HCEC 1CT (cell line): ENCODE measurements around the gene TMEM38A.
A peak's percentile ranks its signal among the peaks of the same experiment; 100 is the strongest.
"Not testable (repeated sequence)": the region's sequence is repeated elsewhere in the genome, so short reads cannot be mapped to it uniquely, and the experiment has no call there.

Experiments
- DNase-seq: peaks from one replicate; pipeline ENCODE4 v3.0.0-alpha.2; 2017

TMEM38A gene

GRCh38 chr19:16678498-16678897, 17.6 kb downstream of the TMEM38A start:
- peak; percentile 24 for DNase-seq

DNA sequence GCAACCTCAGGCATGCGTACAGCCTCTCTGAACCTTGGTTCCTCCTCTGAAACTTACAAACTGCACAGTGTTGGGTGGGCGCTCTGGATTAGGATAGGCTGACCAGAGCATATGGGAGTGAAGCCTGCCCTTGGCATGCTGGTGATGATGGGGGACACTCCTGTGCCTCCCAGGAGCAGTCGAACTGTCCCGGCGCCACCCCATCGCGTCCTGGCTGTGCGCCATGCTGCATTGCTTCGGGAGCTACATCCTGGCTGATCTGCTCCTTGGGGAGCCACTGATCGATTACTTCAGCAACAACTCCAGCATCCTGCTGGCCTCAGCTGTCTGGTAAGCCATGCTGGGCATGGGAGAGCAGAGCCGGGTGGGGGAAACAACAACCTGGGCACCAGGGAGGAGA, 18.9 kb downstream of the TMEM38A start:
- no peak for DNase-seq

DNA sequence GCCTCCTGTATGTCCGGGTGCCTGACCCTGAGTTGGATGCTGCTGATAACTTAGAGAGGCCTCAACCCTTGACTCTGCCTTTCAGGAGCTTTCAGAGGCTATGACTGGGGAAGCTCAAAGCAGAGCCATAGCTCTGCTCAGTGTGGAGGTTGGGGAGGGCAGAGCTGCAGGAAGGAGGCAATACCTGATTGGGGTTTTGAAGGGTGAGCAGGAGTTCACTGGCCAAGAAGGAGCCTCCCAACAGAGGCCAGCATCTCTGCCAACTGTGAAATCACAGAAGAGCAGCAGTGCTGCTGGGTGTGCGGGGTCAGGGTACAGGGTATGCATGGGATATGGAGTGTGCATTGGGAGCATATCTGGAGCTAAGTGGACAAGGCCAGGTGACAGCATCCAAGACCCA, 21.6 kb downstream of the TMEM38A start:
- no peak for DNase-seq

DNA sequence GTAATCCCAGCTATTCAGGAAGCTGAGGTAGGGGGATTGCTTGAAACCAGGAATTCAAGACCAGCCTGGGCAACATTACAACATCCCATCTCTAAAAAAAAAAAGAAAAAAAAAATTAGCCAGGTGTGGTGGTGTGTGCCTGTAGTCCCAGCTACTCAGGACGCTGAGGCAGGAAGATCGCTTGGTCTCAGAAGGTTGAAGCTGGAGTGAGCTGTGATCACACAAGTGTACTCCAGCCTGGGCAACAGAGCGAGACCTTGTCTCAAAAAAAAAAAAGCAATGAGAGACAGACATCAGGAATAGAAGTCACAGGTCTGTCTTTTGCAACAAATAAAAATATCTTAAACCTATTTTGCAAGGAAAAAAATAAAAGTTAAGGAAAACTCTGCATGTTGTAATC, 23.3 kb downstream of the TMEM38A start:
- no peak for DNase-seq

GRCh38 chr19:16688084-16688483, 27.1 kb downstream of the TMEM38A start:
- DNase-seq, result no peak

GRCh38 chr19:16698914-16699313, 38.0 kb downstream of the TMEM38A start:
- no peak for DNase-seq

DNA sequence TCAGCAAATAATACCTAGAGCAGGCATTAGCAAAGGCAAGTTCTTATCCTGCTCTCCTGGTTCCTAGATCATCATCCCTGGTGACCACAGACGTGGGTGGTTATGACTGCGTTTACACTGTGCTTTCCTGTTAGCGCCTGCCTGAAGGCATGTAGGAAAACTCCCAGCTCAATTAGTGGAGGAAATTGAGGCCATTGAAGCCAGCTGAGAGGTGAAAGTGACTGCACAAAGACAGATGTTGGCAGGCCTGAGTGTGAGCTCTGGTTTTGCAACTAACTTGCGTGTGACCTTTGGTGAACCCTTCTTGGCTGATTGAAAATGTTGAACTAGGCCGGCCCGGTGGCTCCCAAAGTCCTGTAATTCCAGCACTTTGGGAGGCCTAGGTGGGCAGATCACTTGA, 41.2 kb downstream of the TMEM38A start:
- peak; percentile 71 for DNase-seq

GRCh38 chr19:16703677-16704076, 42.7 kb downstream of the TMEM38A start:
- no peak for DNase-seq

- DNase-seq, result not testable (repeated sequence)
Observed at GRCh38 chr19:16710870-16711269, 49.9 kb downstream of the TMEM38A start.

GRCh38 chr19:16712295-16712694, 51.4 kb downstream of the TMEM38A start:
- not testable (repeated sequence) for DNase-seq

GRCh38 chr19:16714702-16715287, 53.9 kb downstream of the TMEM38A start:
- DNase-seq, result peak; percentile 45

DNA sequence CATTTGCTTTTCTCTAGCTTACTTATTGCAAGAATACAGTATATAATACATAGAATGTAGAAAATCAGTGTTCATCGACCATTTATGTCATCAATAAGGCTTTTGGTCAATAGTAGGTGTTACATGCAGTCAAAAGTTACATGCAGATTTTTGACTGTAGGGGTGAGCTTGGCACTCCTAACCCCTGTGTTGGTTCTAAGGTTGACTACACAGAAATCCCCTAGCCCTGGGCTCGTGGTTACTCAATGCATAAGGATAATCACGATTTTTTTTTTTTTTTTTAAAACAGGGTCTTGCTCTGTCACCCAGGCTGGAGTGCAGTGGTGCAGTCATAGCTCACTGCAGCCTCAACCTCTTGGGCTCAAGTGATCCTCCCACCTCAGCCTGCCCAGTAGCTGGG, 54.7 kb downstream of the TMEM38A start:
- DNase-seq, result no peak

- no peak for DNase-seq
Observed at GRCh38 chr19:16721051-16721450, 60.1 kb downstream of the TMEM38A start.

GRCh38 chr19:16722591-16722990, 61.7 kb downstream of the TMEM38A start:
- no peak for DNase-seq

DNA sequence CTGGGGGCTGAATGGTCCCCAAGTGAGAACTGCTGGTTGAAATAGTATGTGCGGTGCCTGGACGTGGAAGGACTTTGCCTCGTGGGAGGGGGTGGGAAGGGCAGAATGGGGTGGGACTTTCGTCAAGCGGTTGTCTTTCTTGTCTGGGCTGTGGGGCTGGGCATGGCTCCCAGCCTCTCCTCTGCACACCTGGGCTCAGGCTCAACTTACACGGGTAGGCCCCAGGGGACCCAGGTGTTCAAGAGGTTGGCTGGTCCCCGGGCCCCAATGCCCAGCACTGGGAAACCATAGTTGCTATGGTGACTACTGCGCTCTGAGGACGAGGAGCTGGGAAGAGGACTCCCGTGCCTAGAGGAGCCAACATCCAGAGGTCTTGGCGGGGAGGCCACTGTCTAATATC, 66.0 kb downstream of the TMEM38A start:
- no peak for DNase-seq

GRCh38 chr19:16735650-16736266, 74.8 kb downstream of the TMEM38A start:
- DNase-seq, result not testable (repeated sequence)

DNA sequence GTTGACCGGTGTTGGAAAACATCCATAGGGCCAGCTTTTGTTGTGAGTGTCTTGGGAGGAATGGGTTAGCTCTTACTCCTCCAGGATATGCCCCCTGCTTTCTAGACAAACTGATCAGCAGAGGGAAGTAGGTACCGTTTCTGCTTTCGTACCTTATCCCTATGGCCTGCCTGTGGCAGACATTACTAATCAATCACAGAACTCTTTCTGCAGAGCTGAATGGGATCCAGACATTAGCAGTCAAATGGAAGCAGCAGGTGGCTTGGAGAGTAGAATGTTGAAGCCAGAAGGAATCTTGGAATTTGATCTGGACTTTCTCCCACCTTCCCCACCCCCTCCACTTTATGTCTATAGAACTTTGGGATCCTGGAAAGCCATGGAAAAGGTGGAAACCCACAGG, 75.8 kb downstream of the TMEM38A start:
- DNase-seq, result no peak

DNA sequence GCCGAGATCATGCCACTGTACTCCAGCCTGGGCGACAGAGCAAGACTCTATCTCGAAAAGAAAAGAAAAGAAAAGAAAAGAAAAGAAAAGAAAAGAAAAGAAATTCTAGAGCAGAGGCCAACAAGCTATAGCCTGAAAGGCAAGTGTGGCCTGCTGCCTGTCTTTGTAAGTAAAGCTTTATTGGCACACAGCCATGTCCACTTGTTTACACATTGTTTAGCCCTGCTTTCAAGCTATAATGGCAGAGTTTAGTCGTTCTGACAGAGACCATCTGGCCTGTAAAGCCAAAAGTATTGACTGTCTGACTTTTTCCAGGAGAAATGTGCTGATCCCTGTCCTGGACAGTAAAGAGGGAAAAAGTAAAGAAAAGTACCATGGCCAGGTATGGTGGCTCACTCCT, 77.0 kb downstream of the TMEM38A start:
- DNase-seq, result no peak

DNA sequence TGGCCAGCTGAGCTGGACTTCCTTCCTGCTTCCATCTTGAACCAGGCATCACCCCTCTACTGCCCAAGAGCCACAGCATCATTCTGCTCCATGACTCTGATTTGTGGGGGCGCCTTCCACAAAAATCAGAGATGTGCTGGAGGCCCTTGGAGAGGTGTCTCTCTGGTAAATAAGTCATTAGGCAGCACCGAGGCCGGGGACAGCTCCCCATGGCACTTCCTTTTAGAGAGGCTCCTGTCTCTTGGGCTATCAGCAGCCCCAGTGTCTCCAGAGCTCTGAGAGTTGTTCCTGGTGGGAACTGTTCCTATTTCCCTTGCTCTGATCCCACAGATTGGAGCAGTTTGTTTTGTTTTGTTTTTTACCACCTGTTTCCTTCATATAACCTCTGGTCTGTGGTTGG, 78.6 kb downstream of the TMEM38A start:
- DNase-seq, result no peak
